HUES48 (cell line): ENCODE data around the gene TMBIM1.

ENCODE experiments used
- H3K27ac ChIP-seq: one replicate; pipeline ENCODE4 v1.7.0; 2013; ENCODE audit warnings: low read depth, low read length, inconsistent platforms
- H3K27me3 ChIP-seq: 2 replicates; pipeline ENCODE4 v1.6.1; 2013; ENCODE audit warnings: mild to moderate bottlenecking, low read length; ENCODE audit not compliant: control insufficient read depth, insufficient read depth
- H3K36me3 ChIP-seq: 2 replicates; pipeline ENCODE4 v1.6.1; 2013; ENCODE audit warnings: low read length; ENCODE audit not compliant: control insufficient read depth, insufficient read depth
- H3K4me1 ChIP-seq: 2 replicates; pipeline ENCODE4 v1.6.1; 2013; ENCODE audit warnings: mild to moderate bottlenecking, low read length; ENCODE audit not compliant: control insufficient read depth, insufficient read depth
- H3K4me3 ChIP-seq: 2 replicates; pipeline ENCODE4 v1.5.1; 2013; ENCODE audit warnings: mild to moderate bottlenecking, low read depth, low read length
- H3K9ac ChIP-seq: 2 replicates; pipeline ENCODE4 v1.6.1; 2013; ENCODE audit warnings: mild to moderate bottlenecking, low read depth, low read length, moderate library complexity
- H3K9me3 ChIP-seq: 2 replicates; pipeline ENCODE4 v1.6.1; 2013; ENCODE audit warnings: low read length; ENCODE audit not compliant: control insufficient read depth, insufficient read depth

The TMBIM1 gene

GRCh38 chr2:218286570-218287459, 5.5 kb downstream of the TMBIM1 start:
- H3K36me3 ChIP-seq, result no peaks in the 10 kb centered on the region
- peak overlapping the region; percentile 80 for H3K27ac ChIP-seq
- no peak overlapping the region for H3K9ac ChIP-seq
- no peaks in the 10 kb centered on the region for H3K9me3 ChIP-seq
- peaks cover 9% of the 10 kb centered on the region for H3K4me1 ChIP-seq
- H3K27me3 ChIP-seq, result no peaks in the 10 kb centered on the region; the same call in 1 of the 2 replicates
- 0 out of 2 replicates have a peak overlapping the region, but pooled peaks have one; percentile 34 for H3K4me3 ChIP-seq

DNA sequence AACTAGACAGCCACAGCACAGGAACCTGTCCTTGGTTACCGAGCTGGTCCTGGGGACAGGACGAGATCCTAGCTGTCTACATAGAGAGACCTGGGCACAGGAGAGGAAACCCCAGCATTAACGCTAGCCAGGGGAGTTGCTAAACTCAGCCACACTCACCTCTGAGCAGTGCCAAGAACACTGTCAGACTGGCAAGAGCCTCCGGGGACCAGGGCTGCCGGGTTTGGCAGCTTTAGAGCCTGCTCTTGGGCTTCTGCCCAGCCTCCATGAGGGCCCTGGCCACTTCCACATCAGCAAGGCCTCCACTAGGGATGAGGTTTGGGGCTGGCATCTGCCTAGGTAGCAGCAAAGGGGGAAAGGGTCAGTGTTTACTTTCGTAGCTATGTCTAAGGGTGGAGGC, 6.7 kb downstream of the TMBIM1 start:
- Histone ChIP-seq H3K36me3 (0 out of 2 replicates have a peak, but pooled peaks cover 4% of the 10 kb centered on the region), H3K27ac (no peak overlapping the region), H3K9me3 (no peaks in the 10 kb centered on the region), H3K9ac (no peak overlapping the region), H3K4me3 (no peak overlapping the region), H3K4me1 (peaks cover 9% of the 10 kb centered on the region), H3K27me3 (no peaks in the 10 kb centered on the region)

GRCh38 chr2:218284106-218284811, 8.0 kb downstream of the TMBIM1 start:
- peaks cover 13% of the 10 kb centered on the region for H3K36me3 ChIP-seq
- H3K27me3 ChIP-seq, result no peaks in the 10 kb centered on the region
- no peak overlapping the region for H3K4me3 ChIP-seq
- peaks cover 9% of the 10 kb centered on the region for H3K4me1 ChIP-seq
- H3K27ac ChIP-seq, result no peak overlapping the region
- no peaks in the 10 kb centered on the region for H3K9me3 ChIP-seq
- no peak overlapping the region for H3K9ac ChIP-seq

DNA sequence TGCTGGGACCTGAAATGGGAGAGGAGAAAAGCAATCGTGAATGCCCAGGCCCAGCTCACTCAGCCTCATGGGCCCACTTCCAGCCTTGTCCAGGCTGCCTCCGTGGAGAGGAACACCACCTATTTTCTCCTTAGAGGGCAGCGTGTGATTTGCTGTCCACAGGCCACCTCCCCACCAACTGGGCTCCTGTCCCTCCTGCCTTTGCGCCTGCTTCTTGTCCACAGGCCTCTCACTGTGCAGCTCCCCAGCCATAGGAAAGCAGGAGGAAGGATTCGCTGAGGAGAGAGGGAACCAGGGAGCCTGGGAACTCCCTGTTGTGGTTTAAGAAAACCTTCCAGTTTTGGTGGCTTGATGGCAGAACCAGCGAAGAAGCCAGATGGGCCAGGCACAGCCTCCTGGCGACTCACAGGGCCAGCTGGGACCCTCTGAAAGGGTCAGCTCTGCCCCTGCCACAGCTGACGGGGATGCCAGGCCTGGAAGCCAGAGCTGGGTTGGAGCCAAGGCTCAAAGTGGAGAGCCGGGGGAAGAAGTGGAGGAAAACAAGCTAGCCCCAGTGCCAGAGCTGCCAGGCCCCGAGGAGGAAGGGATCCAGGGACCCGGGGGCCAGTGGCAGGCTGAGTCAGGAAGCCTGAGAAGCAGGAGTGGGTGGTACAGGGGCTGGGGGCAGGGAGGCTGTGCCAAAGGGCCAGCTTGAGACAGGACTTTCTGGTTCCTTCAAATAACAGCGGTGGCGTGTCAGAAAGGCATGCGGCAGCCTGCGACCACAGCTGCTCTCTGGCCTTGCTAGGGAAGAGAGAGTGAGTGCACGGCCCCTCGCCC, 9.9 kb downstream of the TMBIM1 start:
- H3K9ac ChIP-seq, result no peak overlapping the region
- peak overlapping the region; percentile 45 for H3K27ac ChIP-seq
- H3K4me3 ChIP-seq, result no peak overlapping the region
- no peaks in the 10 kb centered on the region for H3K27me3 ChIP-seq
- H3K9me3 ChIP-seq, result no peaks in the 10 kb centered on the region
- peaks cover 9% of the 10 kb centered on the region for H3K4me1 ChIP-seq
- peaks cover 22% of the 10 kb centered on the region for H3K36me3 ChIP-seq

GRCh38 chr2:218281449-218281848, 10.9 kb downstream of the TMBIM1 start:
- no peak overlapping the region for H3K4me3 ChIP-seq
- peaks cover 3% of the 10 kb centered on the region for H3K4me1 ChIP-seq
- H3K27me3 ChIP-seq, result no peaks in the 10 kb centered on the region
- no peak overlapping the region for H3K9ac ChIP-seq
- no peak overlapping the region for H3K27ac ChIP-seq
- H3K36me3 ChIP-seq, result peaks cover 32% of the 10 kb centered on the region
- no peaks in the 10 kb centered on the region for H3K9me3 ChIP-seq

DNA sequence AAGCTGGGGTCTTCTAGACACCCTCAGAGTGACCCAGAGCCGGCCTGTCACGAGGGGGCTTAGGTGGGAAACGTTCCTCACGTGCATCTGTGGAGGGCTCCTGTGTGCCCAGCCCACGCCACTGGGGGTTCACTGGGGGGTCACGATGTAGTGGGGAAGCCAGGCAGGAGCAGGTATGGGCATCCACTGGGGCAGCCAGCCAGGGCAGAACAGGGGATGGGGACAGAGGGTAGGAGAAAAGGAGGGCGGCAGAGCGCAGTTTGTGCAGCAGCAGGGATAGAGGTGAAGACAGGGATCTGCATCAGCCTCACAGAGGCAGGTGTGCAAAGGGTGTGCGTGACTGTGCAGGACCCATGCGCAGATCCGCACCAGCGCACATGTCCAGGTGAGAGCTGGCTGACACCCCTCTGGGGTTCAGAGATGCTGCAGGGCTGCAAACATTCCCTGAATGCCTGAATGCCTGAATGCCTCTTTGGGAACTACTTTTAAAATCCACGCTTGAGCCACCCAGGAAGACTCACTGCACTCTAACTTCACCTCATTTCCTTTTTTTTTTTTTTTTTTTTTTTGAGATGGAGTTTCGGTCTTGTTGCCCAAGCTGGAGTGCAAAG, 11.9 kb downstream of the TMBIM1 start:
- Histone ChIP-seq H3K9ac (no peak overlapping the region), H3K4me1 (no peaks in the 10 kb centered on the region), H3K27me3 (no peaks in the 10 kb centered on the region), H3K9me3 (no peaks in the 10 kb centered on the region), H3K36me3 (peaks cover 42% of the 10 kb centered on the region), H3K4me3 (no peak overlapping the region), H3K27ac (no peak overlapping the region)

DNA sequence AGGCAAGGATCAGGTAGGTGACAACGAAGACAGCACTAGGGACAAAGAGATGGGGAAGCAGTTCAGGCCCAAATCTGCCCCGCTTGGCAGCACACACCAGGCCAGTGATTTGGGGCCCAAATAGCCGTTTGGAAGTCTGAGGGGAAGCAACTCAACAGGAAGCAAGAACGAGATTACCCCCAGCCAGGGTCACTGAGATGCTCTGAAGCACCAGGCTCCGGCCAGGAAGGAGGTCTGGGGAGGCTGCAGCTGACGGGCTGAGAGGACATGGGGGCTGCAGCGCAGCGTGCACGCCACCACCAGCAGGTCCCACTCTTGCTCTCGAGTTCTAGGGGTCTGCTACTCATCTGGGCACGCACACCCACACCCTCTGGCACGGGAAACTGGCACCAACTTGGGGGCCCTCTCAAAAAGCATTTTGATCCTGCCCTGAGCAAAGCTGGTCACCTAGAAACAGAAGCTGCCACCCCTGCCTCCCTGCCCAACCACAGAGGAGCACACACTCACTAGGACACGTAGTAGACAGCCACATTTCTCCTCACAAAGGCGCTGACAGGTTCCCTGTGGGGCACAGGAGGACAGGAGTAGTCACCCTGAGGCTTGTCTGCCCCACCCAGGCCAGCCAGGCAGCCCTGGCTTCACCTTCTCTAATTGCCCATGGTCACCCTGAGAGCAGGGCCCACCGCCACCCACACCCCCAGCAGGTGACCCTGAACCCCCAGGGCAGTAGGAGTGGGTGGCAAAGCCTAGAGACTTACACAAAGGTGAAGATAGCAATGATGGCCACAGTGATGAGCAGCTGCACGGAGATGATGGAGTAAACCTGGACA, 13.6 kb downstream of the TMBIM1 start:
- Histone ChIP-seq H3K27ac (no peak overlapping the region), H3K36me3 (peaks cover 59% of the 10 kb centered on the region), H3K9ac (no peak overlapping the region), H3K9me3 (no peaks in the 10 kb centered on the region), H3K4me3 (no peak overlapping the region), H3K27me3 (no peaks in the 10 kb centered on the region), H3K4me1 (no peaks in the 10 kb centered on the region)

- H3K27me3 ChIP-seq, result no peaks in the 10 kb centered on the region
- H3K27ac ChIP-seq, result no peak overlapping the region
- H3K36me3 ChIP-seq, result peaks cover 61% of the 10 kb centered on the region
- no peak overlapping the region for H3K9ac ChIP-seq
- H3K4me3 ChIP-seq, result no peak overlapping the region
- no peaks in the 10 kb centered on the region for H3K4me1 ChIP-seq
- no peaks in the 10 kb centered on the region for H3K9me3 ChIP-seq
Measured at GRCh38 chr2:218277921-218278320, 14.4 kb downstream of the TMBIM1 start.

- no peaks in the 10 kb centered on the region for H3K9me3 ChIP-seq
- H3K27me3 ChIP-seq, result no peaks in the 10 kb centered on the region
- H3K4me1 ChIP-seq, result no peaks in the 10 kb centered on the region
- H3K27ac ChIP-seq, result no peak overlapping the region
- H3K36me3 ChIP-seq, result peaks cover 61% of the 10 kb centered on the region
- no peak overlapping the region for H3K4me3 ChIP-seq
- H3K9ac ChIP-seq, result no peak overlapping the region
Measured at GRCh38 chr2:218276986-218277755, 15.1 kb downstream of the TMBIM1 start.
